ENCODE results near the gene HTR7. TPM values are rescaled to one million over a fixed set of nuclear protein-coding genes. Genes with fewer than 3 reads are reported as not detected.

Gene HTR7
- total RNA-seq, 1 donor = 9.8 TPM

- Histone ChIP-seq H3K27me3 (ENCODE audit: insufficient read depth, low read length) (no peaks in the 10 kb centered on the region), H3K4me3 (ENCODE audit: insufficient read depth, low read length) (peak overlapping the region; percentile 36), H3K79me2 (ENCODE audit: insufficient read depth, low read length) (peaks cover 14% of the 10 kb centered on the region), H3K27ac (ENCODE audit: low read depth, low read length) (peak overlapping the region; percentile 60), H3K4me2 (ENCODE audit: insufficient read depth, low read length) (peak overlapping the region; percentile 74), H4K20me1 (ENCODE audit: insufficient read depth, low read length) (no peaks in the 10 kb centered on the region), H3K9me3 (ENCODE audit: low read depth, low read length) (no peaks in the 10 kb centered on the region), H3K4me1 (ENCODE audit: insufficient read depth, low read length) (peaks cover 21% of the 10 kb centered on the region), H2AFZ (ENCODE audit: low read length) (no peak overlapping the region), H3K36me3 (ENCODE audit: insufficient read depth, low read length) (no peaks in the 10 kb centered on the region)
- TF ChIP-seq, protein P1, sequence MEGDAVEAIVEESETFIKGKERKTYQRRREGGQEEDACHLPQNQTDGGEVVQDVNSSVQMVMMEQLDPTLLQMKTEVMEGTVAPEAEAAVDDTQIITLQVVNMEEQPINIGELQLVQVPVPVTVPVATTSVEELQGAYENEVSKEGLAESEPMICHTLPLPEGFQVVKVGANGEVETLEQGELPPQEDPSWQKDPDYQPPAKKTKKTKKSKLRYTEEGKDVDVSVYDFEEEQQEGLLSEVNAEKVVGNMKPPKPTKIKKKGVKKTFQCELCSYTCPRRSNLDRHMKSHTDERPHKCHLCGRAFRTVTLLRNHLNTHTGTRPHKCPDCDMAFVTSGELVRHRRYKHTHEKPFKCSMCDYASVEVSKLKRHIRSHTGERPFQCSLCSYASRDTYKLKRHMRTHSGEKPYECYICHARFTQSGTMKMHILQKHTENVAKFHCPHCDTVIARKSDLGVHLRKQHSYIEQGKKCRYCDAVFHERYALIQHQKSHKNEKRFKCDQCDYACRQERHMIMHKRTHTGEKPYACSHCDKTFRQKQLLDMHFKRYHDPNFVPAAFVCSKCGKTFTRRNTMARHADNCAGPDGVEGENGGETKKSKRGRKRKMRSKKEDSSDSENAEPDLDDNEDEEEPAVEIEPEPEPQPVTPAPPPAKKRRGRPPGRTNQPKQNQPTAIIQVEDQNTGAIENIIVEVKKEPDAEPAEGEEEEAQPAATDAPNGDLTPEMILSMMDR (IDR thresholded peaks at IDR 0.05; ENCODE audit: extremely low read depth, low read depth, low read length) = no peak
- DNase-seq (ENCODE audit: insufficient read length, low spot score, missing footprints) = peak; percentile 79
Observed at GRCh38 chr10:90859321-90859751, 1.5 kb upstream of the HTR7 start.

DNA sequence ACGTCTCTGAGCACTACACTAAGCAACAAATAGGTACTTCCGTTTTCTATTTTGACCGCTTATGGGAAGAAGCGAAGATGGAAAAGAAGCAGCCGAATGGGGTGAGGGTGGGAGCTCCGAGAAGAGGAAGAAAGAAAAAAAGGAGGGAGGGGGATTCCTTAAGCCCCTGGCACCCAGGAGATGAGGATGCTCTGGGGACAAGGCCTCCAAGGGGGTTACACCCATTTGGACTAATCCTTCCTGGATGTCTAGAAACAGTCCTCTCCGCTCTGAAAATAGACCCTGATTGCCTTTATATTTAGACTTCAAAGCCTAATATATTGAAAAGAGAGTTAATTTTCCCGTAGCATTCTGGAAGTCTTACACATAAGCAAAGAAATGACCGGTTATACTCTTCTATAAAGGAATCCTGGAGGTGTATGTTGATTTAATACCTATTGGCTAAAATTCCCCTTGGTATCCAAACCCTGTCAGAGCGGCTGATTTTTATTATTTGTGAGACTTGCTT, 676 bp upstream of the HTR7 start:
- peak overlapping the region; percentile 82 for H2AFZ ChIP-seq (ENCODE audit: low read length)
- no peaks in the 10 kb centered on the region for H3K27me3 ChIP-seq (ENCODE audit: insufficient read depth, low read length)
- no peaks in the 10 kb centered on the region for H3K36me3 ChIP-seq (ENCODE audit: insufficient read depth, low read length)
- H3K27ac ChIP-seq (ENCODE audit: low read depth, low read length) = peak overlapping the region; percentile 60
- H3K4me1 ChIP-seq (ENCODE audit: insufficient read depth, low read length) = peaks cover 21% of the 10 kb centered on the region
- H3K79me2 ChIP-seq (ENCODE audit: insufficient read depth, low read length) = peaks cover 21% of the 10 kb centered on the region
- H3K4me3 ChIP-seq (ENCODE audit: insufficient read depth, low read length) = peak overlapping the region; percentile 79
- TF ChIP-seq, protein P1 (IDR thresholded peaks at IDR 0.05; ENCODE audit: extremely low read depth, low read depth, low read length) = no peak
- H4K20me1 ChIP-seq (ENCODE audit: insufficient read depth, low read length) = no peaks in the 10 kb centered on the region
- H3K4me2 ChIP-seq (ENCODE audit: insufficient read depth, low read length) = peak overlapping the region; percentile 74
- H3K9me3 ChIP-seq (ENCODE audit: low read depth, low read length) = no peaks in the 10 kb centered on the region
- no peak for DNase-seq (ENCODE audit: insufficient read length, low spot score, missing footprints)

- H2AFZ ChIP-seq (ENCODE audit: low read length) = peak overlapping the region; percentile 95
- H3K79me2 ChIP-seq (ENCODE audit: insufficient read depth, low read length) = peaks cover 21% of the 10 kb centered on the region
- H3K4me2 ChIP-seq (ENCODE audit: insufficient read depth, low read length) = peak overlapping the region; percentile 79
- H3K9me3 ChIP-seq (ENCODE audit: low read depth, low read length) = no peaks in the 10 kb centered on the region
- no peaks in the 10 kb centered on the region for H3K36me3 ChIP-seq (ENCODE audit: insufficient read depth, low read length)
- H3K27me3 ChIP-seq (ENCODE audit: insufficient read depth, low read length) = no peaks in the 10 kb centered on the region
- TF ChIP-seq, protein P1 (IDR thresholded peaks at IDR 0.05; ENCODE audit: extremely low read depth, low read depth, low read length) = no peak
- H4K20me1 ChIP-seq (ENCODE audit: insufficient read depth, low read length) = no peaks in the 10 kb centered on the region
- no peak for DNase-seq (ENCODE audit: insufficient read length, low spot score, missing footprints)
- no peak overlapping the region for H3K27ac ChIP-seq (ENCODE audit: low read depth, low read length)
- peaks cover 21% of the 10 kb centered on the region for H3K4me1 ChIP-seq (ENCODE audit: insufficient read depth, low read length)
- H3K4me3 ChIP-seq (ENCODE audit: insufficient read depth, low read length) = peak overlapping the region; percentile 79
Observed at GRCh38 chr10:90856964-90857634, 740 bp downstream of the HTR7 start.

GRCh38 chr10:90856261-90856660, 1.6 kb downstream of the HTR7 start:
- H3K4me1 ChIP-seq (ENCODE audit: insufficient read depth, low read length) = peaks cover 21% of the 10 kb centered on the region
- peak overlapping the region; percentile 14 for H2AFZ ChIP-seq (ENCODE audit: low read length)
- no peaks in the 10 kb centered on the region for H4K20me1 ChIP-seq (ENCODE audit: insufficient read depth, low read length)
- peak overlapping the region; percentile 79 for H3K4me3 ChIP-seq (ENCODE audit: insufficient read depth, low read length)
- H3K36me3 ChIP-seq (ENCODE audit: insufficient read depth, low read length) = no peaks in the 10 kb centered on the region
- H3K9me3 ChIP-seq (ENCODE audit: low read depth, low read length) = no peaks in the 10 kb centered on the region
- H3K79me2 ChIP-seq (ENCODE audit: insufficient read depth, low read length) = peaks cover 21% of the 10 kb centered on the region
- H3K4me2 ChIP-seq (ENCODE audit: insufficient read depth, low read length) = peak overlapping the region; percentile 79
- TF ChIP-seq, protein P1 (IDR thresholded peaks at IDR 0.05; ENCODE audit: extremely low read depth, low read depth, low read length) = no peak
- H3K27ac ChIP-seq (ENCODE audit: low read depth, low read length) = no peak overlapping the region
- no peaks in the 10 kb centered on the region for H3K27me3 ChIP-seq (ENCODE audit: insufficient read depth, low read length)
- peak; percentile 80 for DNase-seq (ENCODE audit: insufficient read length, low spot score, missing footprints)
